ENCODE results near the gene PID1.

PID1 gene

DNA sequence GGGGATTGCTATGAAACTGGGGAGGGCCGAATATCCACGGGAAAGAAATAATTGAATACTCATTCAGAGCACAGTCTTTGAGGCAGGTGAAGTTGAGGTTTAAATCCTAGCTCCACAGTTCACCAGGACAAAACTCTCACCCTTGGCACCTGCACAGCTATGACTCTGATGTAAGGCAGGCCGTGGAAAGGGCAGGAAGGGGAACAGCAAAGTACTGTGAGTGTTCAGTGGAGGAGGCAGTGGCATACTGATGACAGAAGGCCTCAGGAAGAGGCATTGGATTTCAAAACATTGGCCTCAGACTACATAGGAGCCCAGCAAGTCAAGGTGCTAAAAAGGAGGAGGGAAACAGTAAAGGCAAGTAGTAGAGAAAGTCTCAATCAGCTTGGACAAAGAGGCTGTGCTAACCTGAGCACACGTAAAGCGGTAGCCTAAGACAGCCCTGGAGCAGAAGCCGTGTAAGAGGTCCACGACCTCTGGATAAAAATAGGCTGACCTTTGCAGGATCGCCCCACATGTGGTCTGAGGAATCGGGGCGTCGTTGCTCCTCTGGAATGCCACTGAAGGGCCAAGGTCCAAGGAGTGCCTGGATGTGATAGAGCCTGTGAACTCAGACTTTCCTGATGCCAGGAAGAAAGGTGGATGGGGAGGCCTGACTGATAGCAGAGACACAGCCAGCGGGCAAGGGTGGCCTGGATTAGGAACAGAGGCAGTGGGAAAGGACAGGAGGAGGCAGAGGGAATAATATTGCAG is 243.6 kb downstream of the PID1 start:
- no peak for DNase-seq

- no peak for DNase-seq
Observed at GRCh38 chr2:229025653-229026052, 245.4 kb downstream of the PID1 start.

GRCh38 chr2:229022652-229023051 is 248.4 kb downstream of the PID1 start:
- no peak for DNase-seq

DNA sequence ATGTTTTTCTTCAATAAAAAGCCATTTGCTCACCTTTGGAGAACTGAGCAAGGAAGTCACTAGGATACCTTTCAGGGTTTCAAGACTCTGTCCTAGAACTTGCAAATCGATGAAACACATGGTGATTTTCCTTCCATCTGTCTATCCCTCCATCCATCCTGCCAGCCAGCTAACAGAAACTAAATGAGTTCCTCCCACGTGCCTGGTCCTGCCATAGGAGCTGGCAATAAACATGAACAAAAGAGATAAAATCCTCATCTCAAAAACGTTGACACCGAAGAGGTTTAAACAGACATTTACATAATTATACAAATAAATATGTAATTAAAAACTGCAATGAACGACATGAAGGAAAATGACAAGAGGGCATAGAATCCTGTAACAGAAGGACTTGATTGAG is 249.0 kb downstream of the PID1 start:
- DNase-seq, result no peak

DNA sequence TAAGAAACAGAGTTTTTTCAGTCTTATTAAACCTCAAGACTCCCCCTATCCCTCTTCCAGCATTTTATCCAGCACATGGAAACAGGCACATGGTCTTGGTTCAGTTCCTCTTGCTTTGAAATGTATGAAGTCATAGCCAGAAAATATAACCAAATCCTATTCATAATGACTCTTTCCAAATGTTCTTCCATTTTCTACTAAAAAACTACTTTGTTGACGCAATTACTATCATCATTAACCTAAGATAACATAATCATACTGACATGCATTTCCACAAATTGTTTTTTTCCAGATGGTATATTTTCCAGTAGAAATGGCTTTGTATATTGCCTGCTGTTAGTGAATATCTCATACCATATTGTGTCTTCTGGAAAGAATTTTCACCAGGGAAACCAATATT is 261.3 kb downstream of the PID1 start:
- DNase-seq, result no peak

DNA sequence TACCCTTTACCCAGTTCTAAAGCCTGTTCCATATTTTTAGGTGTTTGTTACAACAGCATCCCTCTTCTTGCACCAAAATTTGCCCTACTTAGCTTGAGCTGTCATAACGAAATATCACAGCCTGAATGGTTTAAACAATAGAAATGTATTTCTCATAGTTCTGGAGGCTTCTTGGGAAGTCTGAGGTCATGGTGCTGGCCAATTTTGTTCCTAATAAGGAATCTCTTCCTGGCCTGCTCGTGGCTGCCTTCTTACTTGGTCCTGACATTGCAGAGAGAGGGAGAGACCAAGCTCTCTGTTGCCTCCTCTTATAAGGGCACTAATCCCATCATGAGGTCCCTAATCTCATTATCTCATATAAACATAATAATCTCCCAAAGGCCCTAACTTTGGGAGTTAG is 267.8 kb downstream of the PID1 start:
- DNase-seq, result no peak

DNA sequence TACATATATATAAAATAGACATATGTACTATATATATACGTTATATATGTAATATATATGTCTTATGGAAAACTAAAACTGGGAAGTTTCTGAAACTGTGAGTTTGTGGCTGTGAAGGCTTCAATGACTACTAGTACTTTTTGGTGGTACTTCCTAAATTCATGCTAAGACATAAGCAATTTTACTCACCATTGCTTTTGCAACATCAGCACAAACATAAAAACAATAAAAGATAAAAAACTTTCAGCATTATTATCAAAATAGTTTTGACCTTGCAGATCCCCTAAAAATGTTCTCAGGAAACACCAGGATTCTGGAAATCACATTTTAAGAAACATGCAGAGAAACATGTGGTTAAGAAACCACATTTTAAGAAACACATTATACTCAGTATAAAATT is 269.9 kb downstream of the PID1 start:
- DNase-seq, result no peak

- DNase-seq, result no peak
Observed at GRCh38 chr2:228999326-228999725, 271.8 kb downstream of the PID1 start.

DNA sequence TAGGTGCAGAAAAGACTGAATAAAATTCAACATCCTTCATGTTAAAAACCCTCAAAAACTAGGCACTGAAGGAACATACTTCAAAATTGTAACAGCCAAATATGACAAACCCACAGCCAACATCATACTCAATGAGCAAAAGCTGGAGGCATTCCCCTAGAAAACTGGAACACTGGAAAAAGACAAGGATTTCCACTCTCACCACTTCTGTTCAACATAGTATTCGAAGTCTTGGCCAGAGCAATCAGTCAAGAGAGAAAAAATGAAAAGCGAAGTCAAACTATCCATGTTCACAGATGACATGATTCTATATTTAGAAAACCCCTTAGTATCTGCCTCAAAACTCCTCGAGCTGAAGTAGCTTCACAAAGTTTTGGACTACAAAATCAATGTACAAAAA is 282.3 kb downstream of the PID1 start:
- no peak for DNase-seq

GRCh38 chr2:228987441-228988155 is 283.5 kb downstream of the PID1 start:
- no peak for DNase-seq

DNA sequence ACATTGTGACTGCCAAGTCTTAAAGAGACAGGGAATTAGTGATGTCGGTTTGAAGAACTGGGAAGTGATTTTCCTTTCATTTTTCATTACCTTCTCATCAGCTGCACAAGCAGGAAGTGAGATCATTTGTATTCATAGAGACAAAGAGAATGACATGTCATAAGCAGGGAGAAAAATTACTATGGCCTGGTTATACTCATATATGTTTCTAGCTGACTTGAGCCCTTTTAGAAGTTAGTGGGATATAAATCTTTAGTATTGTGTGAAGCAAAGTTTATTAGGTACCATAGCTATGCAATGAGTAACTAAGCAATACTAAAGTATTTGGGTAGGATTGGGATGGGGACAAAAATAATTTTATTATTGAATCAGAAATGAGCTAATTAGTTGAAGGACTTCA is 284.1 kb downstream of the PID1 start:
- no peak for DNase-seq

DNA sequence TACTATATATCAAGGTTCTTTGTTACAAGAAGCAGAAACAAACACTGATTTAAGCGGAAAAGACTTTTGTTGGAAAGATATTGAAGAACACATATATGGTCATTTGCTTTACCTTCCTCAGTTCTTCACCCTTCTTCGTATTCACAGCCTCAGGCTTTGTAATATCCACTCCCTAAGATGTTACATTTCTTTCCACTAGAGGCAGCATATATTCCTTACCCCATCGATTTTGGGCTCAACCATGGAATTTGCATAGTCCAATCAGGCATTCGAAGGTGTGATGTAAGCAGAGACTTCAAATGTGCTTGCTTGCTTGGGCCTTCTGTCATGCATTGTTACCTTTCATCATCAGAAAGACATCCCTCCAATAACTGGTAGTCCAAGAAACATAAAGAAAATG is 287.4 kb downstream of the PID1 start:
- no peak for DNase-seq

GRCh38 chr2:228974169-228974568 is 296.9 kb downstream of the PID1 start:
- DNase-seq, result no peak
